ENCODE data around the gene CEBPG.

Gene CEBPG

GRCh38 chr19:33396701-33397535 lies 23.4 kb downstream of the CEBPG start:
- no peak for DNase-seq

DNA sequence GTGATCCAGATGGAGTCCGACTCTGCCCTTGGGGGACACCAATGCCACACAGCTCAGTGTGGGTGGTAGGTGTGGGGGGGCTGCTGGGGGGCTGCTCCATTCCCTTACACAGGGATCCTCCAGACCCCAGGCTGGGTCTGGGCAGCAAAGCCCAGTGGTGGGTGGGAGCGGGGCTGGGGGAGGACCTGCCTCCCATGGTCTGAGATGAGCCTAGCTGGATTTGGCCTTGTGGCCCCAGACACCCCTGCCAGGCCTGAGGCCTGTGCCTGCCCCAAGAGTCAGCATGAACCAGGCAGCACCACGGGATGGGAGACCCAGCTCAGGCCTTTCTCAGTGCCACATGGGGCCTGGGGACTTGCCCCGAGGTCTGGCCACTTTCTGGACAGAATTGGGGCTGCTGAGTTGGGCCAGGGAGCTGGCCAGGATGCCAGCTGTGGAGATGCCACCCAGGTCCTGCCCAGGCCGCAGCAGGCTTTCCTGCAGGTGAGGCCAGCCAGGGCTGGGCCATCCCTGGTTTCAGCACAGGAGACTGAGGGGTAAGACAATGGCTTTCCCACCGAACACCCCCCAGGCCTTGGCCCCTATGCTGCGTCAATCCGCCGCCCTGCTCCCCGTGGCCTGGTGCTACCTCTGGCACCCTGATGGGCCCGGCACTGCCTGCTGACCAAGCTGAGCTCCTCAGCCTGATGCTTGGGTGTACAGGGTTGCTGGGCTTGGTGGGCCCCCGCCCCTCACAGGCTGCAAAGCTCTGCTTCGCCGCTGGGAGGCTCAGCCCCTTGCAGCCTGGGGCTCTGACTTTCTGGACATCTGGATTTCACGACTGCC lies 24.2 kb downstream of the CEBPG start:
- no peak for DNase-seq

DNA sequence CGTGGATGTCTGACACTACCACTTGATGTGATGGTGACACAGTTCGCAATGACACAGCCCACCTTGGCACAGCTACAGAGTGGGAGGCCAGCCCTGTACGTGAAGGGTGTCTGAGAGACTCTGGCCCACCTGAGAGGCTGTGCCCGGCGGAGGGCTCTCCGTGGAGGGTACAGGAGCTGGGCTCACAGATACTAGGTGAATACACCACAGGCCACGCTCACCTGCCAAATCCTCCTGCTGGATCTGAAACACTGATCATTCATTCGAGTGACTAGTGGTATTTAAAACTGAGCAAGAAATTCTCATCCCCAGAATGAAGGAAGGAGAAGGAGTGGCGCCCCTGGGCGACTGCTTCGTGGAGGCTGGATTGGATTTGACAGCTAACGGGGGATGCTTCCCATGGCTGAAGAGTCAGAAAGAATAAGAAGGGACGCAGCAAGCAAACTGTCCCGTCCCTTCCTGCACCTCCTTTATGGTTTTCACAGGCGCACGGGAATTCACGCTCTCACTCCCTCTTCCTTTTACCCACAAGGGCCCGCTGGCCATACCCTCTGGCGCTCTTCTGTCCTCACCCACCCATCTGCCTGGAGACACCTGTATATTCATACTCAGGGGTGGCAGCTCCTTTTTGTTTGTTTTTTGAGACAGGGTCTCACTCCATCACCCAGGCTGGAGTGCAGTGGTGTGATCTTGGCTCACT lies 25.0 kb downstream of the CEBPG start:
- no peak for DNase-seq

DNA sequence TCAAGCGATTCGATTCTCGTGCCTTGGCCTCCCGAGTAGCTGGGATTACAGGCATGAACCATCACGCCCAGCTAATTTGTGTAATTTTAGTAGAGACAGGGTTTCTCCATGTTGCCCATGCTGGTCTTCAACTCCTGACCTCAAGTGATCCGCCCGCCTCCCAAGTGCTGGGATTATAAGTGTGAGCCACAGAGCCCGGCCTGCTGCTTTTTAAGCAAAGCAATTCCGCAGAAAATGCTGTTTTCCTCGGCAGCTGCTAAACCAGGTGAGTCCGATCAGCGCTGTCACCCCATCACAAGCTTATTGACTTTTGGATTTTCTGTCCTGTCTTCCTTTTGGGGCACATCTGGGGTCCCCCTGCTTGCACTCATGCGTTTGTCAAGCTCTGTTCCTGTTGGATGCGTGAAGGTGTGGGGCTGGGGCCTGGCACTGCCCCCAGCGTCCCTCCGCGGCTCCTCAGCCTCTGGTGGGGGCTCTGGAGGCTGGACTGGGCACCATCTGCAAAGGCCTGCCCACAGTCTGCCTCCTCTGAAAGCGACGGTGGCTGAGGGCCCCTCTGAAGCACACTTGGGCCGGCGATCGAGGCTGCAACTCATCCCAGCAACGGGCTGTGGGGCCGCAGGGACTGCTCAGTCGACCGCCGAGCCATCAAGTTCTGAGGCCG lies 25.7 kb downstream of the CEBPG start:
- no peak for DNase-seq

GRCh38 chr19:33399745-33400681 lies 26.5 kb downstream of the CEBPG start:
- DNase-seq: no peak

DNA sequence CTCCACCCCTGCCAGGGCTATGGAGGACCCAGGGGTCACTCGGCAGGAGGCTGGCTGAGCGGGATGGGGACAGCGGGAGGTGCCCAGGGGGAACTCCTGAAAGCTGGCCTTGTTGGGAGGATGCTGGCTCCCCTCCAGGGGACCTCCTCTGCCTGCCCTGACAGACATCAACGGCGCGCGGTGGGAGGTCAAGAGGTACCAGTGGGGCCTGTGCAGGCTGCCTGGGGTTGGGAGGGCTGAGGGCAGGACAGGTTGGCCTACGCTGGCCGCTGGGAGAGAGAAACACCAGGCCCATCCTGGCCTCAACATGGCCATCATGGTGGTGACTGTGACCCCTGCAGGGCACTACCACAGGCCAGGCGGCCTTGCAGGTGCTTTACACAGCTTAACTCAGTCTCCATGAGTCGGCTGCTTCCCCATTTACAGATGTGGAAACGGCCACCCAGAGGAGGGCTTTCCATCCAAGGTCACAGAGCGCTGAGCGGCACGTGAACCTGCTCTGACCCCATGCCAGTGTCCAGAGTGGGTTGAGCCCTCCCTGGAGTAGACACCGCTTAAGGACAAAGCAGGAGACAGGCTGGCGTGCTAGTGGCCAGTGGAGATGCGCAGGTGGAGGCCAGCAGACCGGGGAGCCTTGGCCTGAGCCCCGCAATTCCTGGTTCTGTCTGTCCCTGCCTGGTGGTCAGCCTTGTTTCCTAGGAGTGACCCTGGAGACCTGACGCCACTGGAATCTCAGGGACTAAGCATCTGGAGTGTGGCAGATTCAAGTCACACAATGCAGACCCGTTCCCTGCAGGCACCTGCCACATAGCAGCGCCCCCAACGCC lies 27.6 kb downstream of the CEBPG start:
- no peak for DNase-seq

DNA sequence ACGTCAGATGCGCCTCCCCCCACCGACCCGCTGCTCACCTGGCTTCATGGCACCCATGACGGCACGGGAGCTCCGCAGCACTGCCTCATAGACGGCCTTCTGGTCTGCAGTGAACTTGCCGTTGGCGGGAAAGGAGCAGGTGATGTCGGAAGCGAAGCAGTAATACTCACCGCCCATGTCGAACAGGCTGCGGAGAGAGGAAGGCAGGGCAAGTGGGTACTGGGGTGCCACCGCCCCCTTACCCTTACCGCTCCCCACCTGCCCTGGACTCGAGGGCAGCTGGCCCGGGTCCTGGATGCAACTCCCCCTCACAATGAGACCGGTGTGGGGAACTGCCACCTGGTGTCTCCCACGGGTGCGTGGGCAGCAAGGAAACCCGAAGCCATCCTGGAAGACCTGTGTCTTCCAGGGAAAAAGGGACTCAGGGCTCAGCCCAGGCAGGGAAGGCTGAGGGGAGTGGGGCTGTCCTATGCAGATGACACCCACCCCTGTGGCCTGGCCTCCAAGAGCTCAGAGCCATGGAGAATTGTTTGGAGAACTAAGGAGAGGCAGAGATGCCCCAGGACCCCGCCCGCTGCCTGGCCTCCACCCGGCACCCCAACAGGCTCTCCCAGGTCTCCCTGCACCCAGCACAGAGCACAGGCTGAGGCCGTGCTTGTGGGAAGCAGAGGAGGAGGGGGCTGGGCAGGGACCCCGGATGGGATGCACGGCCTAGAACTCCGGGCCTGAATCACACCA lies 28.3 kb downstream of the CEBPG start:
- no peak for DNase-seq

GRCh38 chr19:33402421-33403220 lies 29.1 kb downstream of the CEBPG start:
- peak in 1 of 2 experiments; percentile 30 for DNase-seq

DNA sequence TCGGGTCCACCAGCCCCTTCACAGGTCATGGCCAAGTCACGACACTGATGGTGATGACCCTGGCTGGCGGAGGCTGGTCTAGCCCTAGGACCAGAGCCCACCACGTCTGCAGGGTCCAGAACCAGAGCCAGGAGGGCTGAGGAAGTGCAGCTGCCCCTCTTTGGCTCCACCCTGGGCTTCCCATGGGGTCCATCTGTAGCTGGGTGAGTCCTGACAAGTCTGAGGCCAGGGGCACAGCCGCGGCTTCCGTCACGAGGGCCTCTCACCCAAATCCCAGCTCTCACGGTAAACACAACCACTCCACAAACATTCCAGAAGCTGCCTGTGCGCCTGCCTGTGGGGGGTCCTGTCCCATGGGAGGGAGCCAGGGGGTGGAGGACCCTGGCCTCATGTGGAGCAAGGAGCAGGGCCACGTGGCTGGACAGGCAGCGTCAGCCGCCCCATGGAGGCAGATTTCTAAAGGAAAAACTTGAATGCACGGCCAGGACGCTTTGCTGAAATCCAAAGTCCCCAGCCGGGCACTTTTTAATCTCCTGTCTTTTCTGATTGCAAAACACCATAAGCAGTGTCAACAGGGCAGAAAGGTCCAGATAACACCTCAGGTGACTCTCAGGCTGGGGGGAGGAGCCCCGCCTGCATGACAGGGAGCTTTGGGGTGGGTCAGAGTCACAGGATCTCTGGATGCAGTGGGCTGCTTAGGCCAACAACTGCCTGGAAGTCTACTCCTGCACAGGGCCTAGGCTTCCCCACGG lies 29.9 kb downstream of the CEBPG start:
- no peak for DNase-seq

DNA sequence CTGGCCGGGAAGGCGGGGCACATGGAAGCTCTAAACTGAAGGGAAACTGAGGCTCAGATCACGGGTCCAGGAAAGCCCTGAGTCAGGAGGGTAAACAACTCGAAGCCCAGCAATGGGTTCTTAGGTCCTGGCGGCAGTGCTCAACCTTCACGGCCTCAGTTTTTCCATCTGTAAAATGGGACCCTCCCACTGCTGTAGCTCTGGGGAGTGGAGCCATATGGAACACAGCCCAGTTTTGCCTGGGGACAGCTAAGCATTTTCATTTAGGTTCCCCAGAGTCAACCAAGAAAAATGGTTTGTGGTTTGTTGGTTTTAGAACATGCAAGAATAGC lies 30.4 kb downstream of the CEBPG start:
- DNase-seq: no peak

GRCh38 chr19:33404506-33405253 lies 31.2 kb downstream of the CEBPG start:
- no peak for DNase-seq

DNA sequence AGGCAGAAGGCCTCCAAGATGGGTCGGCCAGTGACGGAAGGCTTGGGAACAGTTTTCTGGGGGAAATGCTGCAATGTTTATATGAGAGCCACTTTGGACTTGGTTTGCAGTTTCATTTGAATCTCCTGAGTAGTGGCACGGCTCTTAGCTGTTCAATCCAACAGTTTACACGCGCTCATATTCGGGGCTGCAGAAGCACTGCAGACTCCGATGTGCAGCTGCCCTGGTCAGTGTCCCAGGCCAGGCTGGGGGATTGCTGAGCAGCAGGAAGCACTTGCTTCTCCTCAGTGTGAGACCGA lies 31.7 kb downstream of the CEBPG start:
- DNase-seq: no peak

DNA sequence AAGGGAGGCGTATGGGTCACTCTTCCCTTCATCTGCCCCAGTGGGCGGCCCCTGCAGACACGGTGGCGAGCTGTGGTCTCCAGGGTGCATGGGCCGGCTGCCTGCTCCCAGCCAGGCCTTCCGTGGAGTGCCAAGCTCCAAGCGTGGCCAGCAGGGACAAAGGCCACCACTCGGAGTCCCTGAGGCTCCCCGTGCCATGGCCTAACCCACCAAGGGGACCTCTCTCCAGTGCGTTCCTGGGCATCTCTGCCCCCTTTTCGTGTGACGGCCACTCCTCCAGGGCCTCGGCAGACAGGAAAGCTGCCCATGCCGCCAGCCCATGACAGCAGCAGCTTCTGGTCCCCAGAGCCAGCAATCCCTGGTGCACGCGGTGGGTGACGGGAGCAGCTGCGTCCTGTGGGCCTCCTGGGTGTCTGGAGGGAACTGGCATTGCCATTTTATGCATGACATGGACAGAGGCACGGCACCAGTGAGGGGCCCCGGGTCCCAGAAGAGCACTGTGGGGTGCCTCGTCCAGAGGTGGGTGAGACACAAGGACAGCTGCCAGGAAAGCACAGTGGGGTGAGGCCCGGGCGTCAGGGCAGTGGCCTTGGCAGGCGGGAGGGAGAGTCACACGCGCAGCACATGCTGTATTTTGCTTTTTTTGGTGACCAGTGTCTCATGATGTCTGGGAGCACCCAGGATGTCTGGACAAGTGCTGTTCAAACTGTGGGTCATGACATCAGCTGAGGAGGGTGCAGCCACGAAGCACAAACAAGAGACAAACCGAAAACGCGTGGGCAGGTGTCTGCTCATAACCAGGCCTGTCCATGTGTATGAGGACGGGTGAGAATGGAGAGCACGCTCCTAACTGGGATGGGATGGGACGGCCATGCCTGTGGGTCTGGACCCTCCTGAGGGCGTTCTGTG lies 32.3 kb downstream of the CEBPG start:
- DNase-seq: no peak

GRCh38 chr19:33406521-33407139 lies 33.1 kb downstream of the CEBPG start:
- DNase-seq: peak; percentile 49 to 89

GRCh38 chr19:33407140-33407551 lies 33.6 kb downstream of the CEBPG start:
- no peak for DNase-seq

GRCh38 chr19:33407716-33408115 lies 34.2 kb downstream of the CEBPG start:
- no peak for DNase-seq

Measured in NCI-H526 (cell line).